ENCODE results near the gene RNF34. TPM values are rescaled to one million over a fixed set of nuclear protein-coding genes. Genes with fewer than 3 reads are reported as not detected.

The RNF34 gene
- total and polyA plus RNA-seq, 2 of the 13 experiments (the other 11 are each of a cell fraction or from before 2014, with no cell fraction given): 36.8 to 53.2 TPM

- TF ChIP-seq ZBTB46 (CRISPR knock-in tag; IDR thresholded peaks at IDR 0.05; ENCODE audit: borderline replicate concordance) (no peak), ZBTB3 (CRISPR knock-in tag; IDR thresholded peaks at IDR 0.05; ENCODE audit: borderline replicate concordance, low read depth) (no peak), ZNF572 (CRISPR knock-in tag; IDR thresholded peaks at IDR 0.05) (no peak), SRSF4 (IDR thresholded peaks at IDR 0.05; ENCODE audit: low read depth, low read length, poor library complexity, severe bottlenecking) (no peak), ATAD3A (CRISPR knock-in tag; IDR thresholded peaks at IDR 0.05) (no peak), CAMTA2 (CRISPR knock-in tag; IDR thresholded peaks at IDR 0.05; ENCODE audit: borderline replicate concordance) (no peak), RCOR2 (CRISPR knock-in tag; IDR thresholded peaks at IDR 0.05) (no peak), FOXK2 (IDR thresholded peaks at IDR 0.05) (no peak), POGZ (CRISPR knock-in tag; IDR thresholded peaks at IDR 0.05) (peak; percentile 82), SPEN (CRISPR knock-in tag; IDR thresholded peaks at IDR 0.05; ENCODE audit: low read depth) (peak; percentile 55), EHMT2 (IDR thresholded peaks at IDR 0.05; ENCODE audit: borderline replicate concordance, low read depth, low read length) (no peak), THAP9 (CRISPR knock-in tag; IDR thresholded peaks at IDR 0.05; ENCODE audit: borderline replicate concordance) (peak; percentile 82), THYN1 (CRISPR knock-in tag; IDR thresholded peaks at IDR 0.05; ENCODE audit: borderline replicate concordance, low read depth) (no peak), ZNF343 (CRISPR knock-in tag; IDR thresholded peaks at IDR 0.05) (no peak)
- TF ChIP-seq, protein P1, sequence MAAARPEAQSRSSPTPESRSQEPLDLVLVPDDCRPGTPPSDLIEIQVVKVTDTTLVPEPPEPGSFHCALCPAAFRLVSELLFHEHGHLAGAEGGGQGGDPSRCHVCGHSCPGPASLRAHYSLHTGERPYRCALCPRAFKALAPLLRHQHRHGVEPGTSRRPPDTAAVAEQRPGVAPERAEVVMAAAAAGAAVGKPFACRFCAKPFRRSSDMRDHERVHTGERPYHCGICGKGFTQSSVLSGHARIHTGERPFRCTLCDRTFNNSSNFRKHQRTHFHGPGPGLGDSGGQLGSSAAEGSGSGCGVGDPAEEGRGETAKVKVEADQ (CRISPR knock-in tag; IDR thresholded peaks at IDR 0.05; ENCODE audit: borderline replicate concordance): 0 out of 2 replicates have a peak, but pooled peaks have one; percentile 25
- TF ChIP-seq, protein P2, sequence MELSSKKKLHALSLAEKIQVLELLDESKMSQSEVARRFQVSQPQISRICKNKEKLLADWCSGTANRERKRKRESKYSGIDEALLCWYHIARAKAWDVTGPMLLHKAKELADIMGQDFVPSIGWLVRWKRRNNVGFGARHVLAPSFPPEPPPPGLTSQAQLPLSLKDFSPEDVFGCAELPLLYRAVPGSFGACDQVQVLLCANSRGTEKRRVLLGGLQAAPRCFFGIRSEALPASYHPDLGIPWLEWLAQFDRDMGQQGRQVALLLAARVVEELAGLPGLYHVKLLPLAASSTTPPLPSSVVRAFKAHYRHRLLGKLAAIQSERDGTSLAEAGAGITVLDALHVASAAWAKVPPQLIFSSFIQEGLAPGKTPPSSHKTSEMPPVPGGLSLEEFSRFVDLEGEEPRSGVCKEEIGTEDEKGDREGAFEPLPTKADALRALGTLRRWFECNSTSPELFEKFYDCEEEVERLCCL (CRISPR knock-in tag; IDR thresholded peaks at IDR 0.05; ENCODE audit: borderline replicate concordance): peak; percentile 36; the same call in 1 of the 2 replicates
- TF ChIP-seq, protein P3, sequence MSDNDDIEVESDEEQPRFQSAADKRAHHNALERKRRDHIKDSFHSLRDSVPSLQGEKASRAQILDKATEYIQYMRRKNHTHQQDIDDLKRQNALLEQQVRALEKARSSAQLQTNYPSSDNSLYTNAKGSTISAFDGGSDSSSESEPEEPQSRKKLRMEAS (IDR thresholded peaks at IDR 0.05): peak; percentile 85
- TF ChIP-seq, protein P4, sequence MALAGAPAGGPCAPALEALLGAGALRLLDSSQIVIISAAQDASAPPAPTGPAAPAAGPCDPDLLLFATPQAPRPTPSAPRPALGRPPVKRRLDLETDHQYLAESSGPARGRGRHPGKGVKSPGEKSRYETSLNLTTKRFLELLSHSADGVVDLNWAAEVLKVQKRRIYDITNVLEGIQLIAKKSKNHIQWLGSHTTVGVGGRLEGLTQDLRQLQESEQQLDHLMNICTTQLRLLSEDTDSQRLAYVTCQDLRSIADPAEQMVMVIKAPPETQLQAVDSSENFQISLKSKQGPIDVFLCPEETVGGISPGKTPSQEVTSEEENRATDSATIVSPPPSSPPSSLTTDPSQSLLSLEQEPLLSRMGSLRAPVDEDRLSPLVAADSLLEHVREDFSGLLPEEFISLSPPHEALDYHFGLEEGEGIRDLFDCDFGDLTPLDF (CRISPR knock-in tag; IDR thresholded peaks at IDR 0.05): peak; percentile 89
Observed at GRCh38 chr12:121399391-121400331, at the start of gene RNF34 (continued).
